Fibroblast of skin of right biceps (primary cell): ENCODE data around the gene DMP1.

Experiments used
- DNase-seq: peaks from one replicate; pipeline ENCODE4 v3.0.0-alpha.2; 2013

The DMP1 gene, protein sequence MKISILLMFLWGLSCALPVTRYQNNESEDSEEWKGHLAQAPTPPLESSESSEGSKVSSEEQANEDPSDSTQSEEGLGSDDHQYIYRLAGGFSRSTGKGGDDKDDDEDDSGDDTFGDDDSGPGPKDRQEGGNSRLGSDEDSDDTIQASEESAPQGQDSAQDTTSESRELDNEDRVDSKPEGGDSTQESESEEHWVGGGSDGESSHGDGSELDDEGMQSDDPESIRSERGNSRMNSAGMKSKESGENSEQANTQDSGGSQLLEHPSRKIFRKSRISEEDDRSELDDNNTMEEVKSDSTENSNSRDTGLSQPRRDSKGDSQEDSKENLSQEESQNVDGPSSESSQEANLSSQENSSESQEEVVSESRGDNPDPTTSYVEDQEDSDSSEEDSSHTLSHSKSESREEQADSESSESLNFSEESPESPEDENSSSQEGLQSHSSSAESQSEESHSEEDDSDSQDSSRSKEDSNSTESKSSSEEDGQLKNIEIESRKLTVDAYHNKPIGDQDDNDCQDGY

DNA sequence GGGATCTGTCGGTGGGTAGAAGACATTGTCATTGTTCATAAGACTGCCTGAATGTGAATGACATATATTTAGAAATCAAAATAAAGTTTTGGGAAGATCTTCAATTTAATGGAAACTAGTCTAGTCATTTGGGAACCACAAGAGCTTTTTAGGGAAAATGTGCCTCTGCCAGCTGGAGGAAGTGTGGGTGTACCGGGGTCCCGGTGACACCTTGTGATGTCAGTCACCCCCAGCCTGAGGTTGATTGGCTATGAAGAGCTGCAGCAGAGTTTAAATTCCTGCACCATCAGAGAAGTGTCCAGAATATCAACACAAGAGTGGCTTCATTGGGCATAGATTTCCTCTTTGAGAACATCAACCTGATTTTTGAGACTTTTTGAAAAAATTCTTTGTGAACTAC, at the start of gene DMP1:
TSS of gene DMP1 (plus strand) at position 301 of the 400 bp plus-strand sequence. CDS start 6,213 bp downstream, outside the sequence.
- no peak for DNase-seq

DNA sequence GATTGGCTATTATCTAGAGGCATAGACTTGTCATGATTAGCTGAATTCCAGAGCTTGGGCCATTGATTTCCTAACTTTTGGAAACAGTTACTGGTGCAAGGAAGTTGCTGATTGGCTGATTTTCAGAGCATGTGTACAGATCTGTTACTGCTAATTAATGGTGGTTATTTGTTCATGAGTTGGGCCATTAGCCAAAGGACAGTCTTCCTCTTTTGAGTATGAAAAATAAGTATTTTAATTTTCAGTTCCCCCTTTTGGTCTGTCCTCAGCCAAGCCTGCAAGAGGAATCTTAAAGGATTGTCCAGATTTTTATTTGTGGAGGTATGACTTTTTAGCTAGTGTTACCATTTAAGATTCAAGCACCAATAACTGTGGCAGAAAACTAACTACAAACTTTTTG, 48.7 kb upstream of the DMP1 start:
- DNase-seq: no peak

DNA sequence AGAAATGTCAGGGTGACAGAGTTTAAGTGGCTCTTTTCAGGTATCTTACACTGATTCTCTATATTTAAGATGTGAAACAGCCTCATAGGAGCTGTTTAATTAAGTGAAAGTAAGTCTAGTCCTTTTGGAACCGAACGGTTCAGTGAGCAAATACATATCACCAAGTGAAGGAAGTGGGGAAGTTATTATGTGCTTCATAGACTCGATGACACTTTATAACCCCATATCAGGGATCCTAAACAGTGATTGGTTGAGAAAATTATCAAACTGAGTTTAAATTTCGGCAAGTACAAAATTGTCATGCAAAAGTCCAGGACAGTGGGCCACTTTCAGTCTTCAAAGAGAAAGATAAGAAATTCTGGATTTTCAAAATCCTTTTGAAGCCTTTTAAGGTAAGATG, 41.9 kb upstream of the DMP1 start, which contains the start of gene DSPP:
TSS of gene DSPP (plus strand) at position 301 of the 400 bp plus-strand sequence. CDS start 2,380 bp downstream, outside the sequence.
- no peak for DNase-seq

DNA sequence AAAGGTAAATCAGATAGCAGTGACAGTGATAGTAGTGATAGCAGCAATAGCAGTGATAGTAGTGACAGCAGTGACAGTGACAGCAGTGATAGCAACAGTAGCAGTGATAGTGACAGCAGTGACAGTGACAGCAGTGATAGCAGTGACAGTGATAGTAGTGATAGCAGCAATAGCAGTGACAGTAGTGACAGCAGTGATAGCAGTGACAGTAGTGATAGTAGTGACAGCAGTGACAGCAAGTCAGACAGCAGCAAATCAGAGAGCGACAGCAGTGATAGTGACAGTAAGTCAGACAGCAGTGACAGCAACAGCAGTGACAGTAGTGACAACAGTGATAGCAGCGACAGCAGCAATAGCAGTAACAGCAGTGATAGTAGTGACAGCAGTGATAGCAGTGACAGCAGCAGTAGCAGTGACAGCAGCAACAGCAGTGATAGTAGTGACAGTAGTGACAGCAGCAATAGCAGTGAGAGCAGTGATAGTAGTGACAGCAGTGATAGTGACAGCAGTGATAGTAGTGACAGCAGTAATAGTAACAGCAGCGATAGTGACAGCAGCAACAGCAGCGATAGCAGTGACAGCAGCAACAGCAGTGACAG, 35.7 kb upstream of the DMP1 start:
- no peak for DNase-seq

DNA sequence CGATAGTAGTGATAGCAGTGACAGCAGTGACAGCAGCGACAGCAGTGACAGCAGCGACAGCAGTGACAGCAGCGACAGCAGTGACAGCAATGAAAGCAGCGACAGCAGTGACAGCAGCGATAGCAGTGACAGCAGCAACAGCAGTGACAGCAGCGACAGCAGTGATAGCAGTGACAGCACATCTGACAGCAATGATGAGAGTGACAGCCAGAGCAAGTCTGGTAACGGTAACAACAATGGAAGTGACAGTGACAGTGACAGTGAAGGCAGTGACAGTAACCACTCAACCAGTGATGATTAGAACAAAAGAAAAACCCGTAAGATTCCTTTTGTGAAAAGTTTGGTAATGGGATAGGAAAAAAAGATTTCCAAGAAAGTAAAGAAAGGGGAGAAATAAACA, 33.8 kb upstream of the DMP1 start:
- no peak for DNase-seq

DNA sequence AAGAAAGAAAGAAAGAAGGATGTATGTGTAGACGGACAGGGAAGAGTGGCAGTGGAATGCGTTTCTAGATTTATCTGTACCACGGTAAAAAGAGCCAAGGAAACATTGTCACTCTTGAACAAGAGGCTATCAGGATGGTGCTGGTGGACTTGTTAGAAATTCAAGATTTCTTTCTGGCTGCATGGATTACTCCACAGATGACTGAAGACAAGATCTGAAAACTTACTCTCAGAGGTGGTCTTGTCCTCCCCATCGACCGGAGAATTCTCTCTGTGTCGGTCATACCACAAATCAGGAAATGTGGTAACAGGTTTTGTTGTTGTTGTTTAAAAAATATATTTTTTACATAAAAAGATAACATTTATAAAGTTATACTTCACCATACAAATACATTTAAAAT, 30.0 kb upstream of the DMP1 start:
- no peak for DNase-seq

DNA sequence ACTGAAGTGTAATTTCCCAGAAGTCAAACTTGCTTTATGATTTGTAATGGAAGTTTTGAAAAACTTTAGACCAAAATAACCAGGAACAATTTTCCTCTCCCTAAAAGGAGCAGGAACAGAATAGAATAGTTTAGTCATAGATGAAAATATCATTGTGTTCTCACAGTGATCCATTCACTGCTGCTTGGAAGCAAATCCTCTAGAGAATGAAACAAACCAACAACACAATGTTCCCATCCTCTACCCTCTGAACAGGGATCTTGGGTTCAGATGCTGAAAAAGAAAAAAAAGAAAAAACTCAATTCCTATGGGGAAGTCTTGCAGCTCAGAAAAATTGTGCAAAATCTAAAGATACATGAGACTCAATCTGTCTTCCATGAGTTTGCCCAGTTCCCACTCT, 29.6 kb upstream of the DMP1 start:
- DNase-seq: no peak

DNA sequence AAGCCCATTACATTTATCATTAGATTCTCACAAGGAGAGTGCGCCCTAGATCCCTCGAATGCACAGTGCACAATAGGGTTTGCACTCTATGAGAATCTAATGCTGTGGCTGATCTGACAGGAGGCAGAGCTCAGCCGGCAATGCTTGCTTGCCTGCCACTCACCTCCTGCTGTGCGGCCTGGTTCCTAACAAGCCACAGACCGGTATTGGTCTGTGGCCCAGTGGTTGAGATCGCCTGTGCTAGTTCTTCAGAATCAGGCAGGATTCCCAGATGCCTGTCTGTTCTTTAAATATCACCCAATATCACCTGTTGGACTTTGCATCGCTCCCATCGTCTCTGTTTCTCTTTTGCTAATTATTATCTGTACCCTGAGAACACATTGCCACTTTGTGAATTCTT, 27.8 kb upstream of the DMP1 start:
- DNase-seq: no peak

DNA sequence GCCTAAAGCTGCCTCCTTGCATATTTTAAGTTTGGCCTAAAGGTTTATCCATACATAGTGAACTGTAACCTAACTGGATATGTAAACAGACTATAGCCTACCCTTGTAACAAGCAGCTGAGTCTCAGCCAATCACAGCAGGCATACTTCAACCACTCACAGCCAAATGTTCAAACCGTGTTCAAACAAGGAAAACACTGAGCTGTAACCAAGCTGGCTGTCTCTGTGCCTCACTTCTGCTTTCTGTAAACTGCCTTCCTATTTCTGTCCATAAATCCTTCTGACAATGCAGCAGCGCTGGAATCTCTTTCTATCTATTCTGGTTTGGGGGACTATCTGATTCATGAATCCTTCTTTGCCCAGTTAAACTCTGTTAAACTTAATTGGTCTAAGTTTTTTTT, 25.4 kb upstream of the DMP1 start:
- no peak for DNase-seq

DNA sequence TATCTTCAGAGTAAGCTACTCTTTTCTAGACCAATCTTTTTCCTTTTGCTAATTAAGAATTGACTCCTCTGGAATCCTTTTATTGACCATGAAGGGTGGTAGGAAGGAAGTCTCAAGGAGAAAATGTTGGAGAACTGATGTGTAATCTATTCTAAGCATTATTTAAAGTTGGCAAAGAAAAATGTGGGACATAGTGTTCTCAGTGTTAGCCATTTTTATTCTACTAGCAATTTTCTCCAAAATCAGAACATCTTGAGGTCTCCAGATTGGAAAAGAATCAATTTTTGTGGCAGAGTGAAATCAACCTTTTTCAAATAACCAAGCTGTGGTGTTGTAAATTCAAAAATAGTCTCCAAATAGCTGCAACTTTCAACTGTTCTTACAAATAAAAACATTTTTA, 18.4 kb upstream of the DMP1 start:
- no peak for DNase-seq

DNA sequence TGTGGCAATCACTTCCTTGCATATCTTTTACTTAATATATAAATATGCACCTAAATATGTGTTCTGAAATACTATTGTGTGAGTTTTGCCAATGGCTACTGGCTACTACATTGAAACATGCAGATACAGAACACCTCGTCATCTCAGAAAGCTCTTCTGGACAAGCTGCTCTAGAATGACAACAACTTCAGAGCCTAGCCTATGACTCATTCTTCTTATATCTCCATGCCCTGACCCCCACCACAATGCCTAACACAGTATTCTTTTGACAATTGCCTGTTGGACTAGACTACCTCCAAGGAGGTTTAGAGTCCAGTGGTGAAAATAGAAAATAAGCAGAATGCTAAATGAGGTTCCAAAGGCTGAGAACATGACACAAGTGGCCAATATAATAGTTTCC, 17.6 kb upstream of the DMP1 start:
- DNase-seq: no peak

DNA sequence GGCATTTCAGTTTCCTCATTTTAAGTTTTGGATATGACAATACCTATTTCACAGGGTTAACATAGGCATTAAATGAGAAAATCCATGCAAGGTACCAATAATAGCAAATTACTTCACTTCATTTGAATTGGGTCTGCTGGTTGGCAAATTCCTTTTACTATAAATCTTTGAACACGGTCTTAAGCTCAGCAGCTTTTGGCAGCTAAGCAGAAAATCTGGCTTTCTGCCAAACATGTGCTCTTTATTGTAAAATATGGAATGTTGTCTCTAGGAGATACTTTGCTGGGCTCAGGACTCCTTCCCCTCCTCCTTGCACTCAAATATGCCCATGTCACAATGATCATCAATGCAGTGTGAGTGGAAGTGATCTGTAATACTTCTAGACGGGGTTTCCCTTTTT, 16.8 kb upstream of the DMP1 start:
- DNase-seq: peak; percentile 48

DNA sequence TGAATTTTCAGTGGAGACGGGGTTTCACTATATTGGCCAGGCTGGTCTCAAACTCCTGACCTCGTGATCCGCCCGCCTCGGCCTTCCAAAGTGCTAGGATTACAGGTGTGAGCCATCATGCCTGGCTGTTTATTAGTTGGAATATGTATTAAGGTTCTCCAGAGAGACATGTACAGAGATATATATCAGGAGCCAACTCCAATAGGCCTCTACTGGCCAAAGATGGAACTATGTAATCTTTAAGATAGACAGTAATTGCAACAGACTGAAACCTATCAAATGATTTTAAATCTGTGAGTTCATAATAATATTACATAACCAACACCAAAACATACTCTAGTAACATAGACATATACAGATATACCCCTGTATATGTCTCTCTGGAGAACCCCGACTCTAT, 5.8 kb upstream of the DMP1 start:
- DNase-seq: no peak

DNA sequence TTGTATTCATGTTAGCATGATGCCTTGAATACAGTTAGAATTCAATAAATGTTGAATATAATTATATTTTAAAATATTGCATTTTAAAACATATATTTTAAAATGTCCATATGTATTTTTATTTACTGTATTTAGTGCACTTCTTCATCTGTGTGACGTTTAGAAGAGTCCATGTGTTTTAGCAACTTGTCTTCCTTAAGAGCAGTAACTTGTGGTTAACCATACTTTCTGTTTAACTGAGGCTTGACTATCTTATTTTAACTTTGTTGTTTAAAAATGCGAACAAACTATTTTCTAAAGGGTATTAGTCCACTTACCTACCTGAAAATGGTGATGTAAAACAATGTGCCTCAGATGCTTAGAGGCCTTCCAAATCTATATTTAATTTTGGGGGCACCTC, 858 bp downstream of the DMP1 start:
- DNase-seq: no peak

DNA sequence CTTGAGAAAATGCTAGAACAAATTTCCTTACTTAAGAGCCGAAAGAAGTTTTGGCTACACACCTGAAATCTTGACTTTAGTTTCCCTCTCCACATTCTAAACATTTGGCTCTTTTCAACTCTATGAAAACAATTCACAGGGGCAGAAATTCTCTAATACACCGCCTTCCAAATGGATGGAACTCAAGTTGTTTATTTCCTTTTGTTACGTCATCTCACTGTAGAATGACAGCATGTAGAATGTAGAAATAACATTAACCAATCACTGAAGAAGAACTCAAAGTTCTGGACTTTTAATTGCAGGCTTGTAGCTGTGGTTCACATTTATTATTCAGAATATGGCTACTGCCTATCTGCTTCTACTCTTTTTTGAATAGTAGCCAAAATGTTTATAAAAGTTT, 1.9 kb downstream of the DMP1 start:
- no peak for DNase-seq

DNA sequence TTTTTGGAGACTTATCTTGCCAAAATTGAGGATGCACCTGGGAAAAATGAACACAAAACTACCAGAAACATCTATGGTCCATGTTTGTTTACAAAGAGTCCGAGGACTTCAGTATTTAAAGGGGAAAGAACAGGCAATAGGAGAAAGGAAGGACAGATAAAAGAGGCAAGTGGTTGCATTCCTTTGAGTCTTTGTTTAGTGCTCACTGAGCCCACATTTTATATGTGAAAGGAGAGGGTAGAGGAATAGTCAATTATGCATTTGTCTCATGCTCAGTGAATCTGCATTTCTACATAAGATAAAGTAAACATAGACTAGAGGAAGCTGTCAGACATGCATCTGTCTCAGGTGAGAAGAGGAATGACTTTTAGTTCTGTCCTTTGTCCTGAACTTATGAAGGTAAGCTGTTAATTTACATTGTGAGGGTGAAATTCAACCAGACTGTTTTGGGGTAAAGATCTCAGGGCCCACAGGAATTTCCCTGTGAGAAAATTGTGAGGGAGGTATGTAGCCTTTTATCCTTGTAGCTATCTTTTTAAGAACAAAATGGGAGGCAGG, 4.5 kb downstream of the DMP1 start:
- DNase-seq: no peak

DNA sequence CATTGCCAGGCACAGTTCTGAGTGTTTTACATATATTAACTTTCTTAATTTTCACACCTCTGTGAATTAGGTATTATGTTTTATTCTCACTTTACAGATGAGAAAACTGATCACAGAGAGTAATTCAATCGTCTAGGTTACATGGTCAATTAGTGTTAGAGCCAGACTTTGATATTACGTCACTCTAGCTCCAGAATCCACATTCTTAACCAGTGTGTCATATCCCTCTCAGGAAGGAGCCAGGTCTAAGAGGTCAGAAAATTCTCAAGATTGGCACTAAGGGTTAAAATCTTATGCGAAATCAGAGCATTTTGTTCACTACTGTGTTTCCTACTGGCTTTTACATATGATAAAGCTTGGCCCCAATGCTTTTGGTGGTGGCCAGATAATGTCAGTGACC, 7.4 kb downstream of the DMP1 start:
- peak; percentile 56 for DNase-seq

DNA sequence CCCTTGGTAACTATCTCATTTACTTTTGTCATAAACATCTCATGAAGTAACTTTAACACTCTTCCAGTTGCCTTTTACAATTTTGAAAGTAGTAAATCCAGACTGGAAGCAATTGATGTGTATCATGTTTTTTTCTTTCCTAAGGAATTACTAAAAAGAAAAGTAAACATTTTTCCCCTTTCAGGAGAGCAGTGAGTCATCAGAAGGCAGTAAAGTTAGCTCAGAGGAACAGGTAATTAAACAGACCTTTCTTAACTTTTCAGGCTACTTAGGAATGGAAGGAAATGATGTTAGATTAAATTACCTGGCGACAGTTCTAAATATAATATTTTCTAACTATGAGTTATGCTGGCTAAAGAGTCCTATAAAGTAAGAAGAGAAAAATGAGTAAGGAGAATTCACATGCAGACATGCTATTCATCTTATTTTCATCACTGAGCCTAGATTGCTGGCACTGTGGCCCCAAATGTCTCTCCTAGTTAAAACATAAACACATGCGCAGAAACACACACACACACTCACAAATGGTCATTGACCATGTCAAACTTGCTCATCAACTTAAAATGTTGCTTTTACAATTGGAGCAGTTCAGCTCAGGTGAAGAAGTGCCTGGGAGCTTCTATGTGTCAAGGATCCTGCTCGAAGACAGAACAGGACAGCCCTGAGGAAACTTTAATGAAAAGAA, 9.3 kb downstream of the DMP1 start:
- DNase-seq: peak; percentile 24

DNA sequence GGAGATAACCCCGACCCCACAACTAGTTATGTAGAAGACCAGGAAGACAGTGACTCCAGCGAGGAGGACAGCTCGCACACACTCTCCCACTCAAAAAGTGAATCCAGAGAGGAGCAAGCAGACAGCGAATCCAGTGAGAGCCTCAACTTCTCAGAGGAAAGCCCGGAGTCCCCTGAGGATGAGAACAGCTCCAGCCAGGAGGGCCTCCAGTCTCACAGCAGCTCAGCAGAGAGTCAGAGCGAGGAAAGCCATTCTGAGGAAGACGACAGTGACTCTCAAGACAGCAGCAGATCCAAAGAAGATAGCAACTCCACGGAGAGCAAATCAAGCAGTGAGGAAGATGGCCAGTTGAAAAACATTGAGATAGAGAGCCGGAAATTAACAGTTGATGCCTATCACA, 12.8 kb downstream of the DMP1 start:
- DNase-seq: no peak

DNA sequence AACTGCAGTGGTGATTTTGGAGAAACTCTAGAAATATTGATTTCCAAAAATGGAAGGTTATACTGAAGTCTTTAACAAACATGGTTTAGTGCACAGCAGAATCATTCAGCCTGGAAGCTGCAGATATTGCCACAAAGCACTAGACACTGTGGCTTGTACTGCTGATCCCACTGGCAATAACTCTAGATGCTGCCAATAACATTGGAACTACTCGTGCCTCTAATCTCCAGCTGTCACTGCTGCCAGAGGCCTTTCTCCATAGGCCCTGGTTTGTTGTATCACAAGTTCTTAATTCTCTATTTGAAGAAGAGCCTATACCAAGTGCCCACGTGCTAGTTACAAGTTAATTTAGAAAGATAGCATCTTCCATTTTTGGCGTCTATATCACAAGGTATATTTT, 19.3 kb downstream of the DMP1 start:
- DNase-seq: no peak

DNA sequence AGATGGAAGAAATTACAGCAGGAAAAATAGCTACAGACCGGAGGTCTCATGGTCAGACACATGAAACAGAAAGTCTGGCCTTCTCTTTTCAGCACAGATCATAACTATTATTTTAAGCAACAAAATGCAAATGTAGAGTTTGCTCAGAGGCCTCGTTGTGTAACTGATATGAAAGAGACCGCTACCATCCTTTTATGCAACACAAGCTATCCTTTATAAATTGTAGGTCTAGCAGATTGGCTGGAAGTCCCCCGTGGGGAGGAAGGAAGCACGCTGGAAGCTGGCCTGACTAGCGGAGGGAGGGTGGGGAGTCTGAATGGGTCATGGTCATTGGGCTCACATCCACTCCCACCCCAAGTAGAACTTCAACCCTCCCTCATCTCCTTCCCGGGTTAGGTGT, 27.7 kb downstream of the DMP1 start:
- DNase-seq: no peak

DNA sequence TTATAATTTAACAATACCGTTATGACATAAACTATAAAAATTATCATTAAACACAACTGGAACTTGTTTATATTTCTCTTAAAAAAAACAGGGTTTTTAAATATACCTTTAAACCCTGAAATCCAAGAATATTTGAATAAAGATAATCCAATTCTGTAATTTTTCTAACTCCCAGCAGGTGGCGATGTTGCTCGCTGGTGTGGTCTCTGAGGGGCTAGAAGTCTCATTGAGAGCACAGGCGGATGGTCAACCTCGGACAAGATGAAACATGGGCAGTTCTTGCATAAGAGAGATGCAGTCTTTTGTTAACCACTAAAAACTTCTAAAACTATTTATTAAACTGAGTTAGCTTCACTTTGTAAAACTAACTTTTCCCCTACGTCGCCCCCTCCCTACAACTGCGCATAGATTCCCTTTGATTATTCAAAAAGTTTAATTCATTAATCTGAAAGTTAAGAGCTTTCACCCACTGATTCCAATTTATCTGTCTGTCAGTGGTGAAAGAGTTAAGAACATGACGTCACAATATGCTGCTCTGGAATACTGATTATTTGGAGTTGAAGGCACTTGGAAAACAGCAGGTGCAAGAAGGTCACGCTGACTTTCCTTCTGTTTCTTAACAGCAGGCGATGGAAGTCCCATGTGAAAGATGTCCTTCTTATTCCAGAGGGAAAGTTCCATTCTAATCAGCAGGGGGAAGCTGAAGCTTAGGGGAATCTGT, 29.5 kb downstream of the DMP1 start:
- peak; percentile 63 for DNase-seq

DNA sequence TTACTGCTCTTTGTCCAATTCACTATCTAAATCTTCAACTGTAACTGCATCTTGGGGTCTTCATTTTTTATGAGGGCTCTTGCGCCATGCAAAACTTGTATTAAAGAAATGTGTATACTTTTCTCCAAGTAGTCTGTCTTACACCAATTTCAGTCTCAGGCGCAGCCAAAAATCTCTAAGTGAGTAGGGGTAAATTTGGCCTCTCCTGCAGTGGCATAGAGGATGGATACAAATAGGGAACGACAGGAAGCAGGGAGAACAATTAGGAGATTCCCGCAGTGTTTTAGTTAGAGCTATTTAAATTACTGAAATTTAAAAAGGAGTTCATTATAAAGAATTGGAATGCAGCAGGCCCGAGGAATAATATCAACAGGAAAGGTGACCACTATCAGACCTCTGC, 30.2 kb downstream of the DMP1 start:
- DNase-seq: no peak
